B cell (primary cell): ENCODE results near the gene RANBP9. TPM values are rescaled to one million over a fixed set of nuclear protein-coding genes. Genes with fewer than 3 reads are reported as not detected.

Source experiments
- ATAC-seq: fragments of 200-7000 bp; cut with Tn5 transposase; one replicate; pipeline ENCODE4 v1.10.0; 2021; ENCODE audit warnings: low read depth, mild to moderate bottlenecking, moderate number of reproducible peaks, moderate library complexity
- CTCF ChIA-PET: fragments of 350-600 bp; sonication (Branson Sonifier 250); formaldehyde crosslinking; loops from one replicate; lab custom pipeline; 2021; ENCODE audit warnings: antibody characterized with exemption, inconsistent platforms; lab: Charles Lee
- POLR2A ChIA-PET: fragments of 350-600 bp; sonication (Branson Sonifier 250); formaldehyde crosslinking; loops from one replicate; lab custom pipeline; 2021; ENCODE audit warnings: antibody characterized with exemption; lab: Charles Lee
- DNase-seq: peaks from one replicate; pipeline ENCODE4 v3.0.0; 2013
- H2AFZ ChIP-seq: 2 replicates; pipeline ENCODE4 v1.6.1; 2012; ENCODE audit warnings: mild to moderate bottlenecking, low read depth, low read length; ENCODE audit not compliant: insufficient read depth, poor library complexity, severe bottlenecking
- H3K27ac ChIP-seq, 2 donors: 1 replicate in 1 of 2; 2 replicates in 1 of 2; pipeline ENCODE4 v1.5.1; 2012 to 2013; ENCODE audit warnings: low read length in 2 of 2, mild to moderate bottlenecking in 2 of 2, moderate library complexity in 1 of 2
- H3K27me3 ChIP-seq, 4 experiments: fragments of 200-600 bp in 1 of 4; sonication (generic) in 1 of 4; replicated peaks in 1 of 4; 1 replicate in 2 of 4; 2 replicates in 2 of 4; pipeline versions ENCODE4 v1.6.1 to v1.7.0; 2013 to 2016; ENCODE audit warnings: low read length in 3 of 4, mild to moderate bottlenecking in 2 of 4, mixed read lengths in 1 of 4, moderate library complexity in 1 of 4; ENCODE audit not compliant: insufficient read depth in 4 of 4, control insufficient read depth in 3 of 4; ENCODE audit errors: control extremely low read depth in 1 of 4
- H3K36me3 ChIP-seq, 2 experiments: replicated peaks in 1 of 2; 1 replicate in 1 of 2; 2 replicates in 1 of 2; pipeline versions ENCODE4 v1.6.1 to v1.7.1; 2013; ENCODE audit warnings: low read length in 1 of 2; ENCODE audit not compliant: insufficient read depth in 2 of 2, control insufficient read depth in 1 of 2; ENCODE audit errors: control extremely low read depth in 1 of 2, extremely low read depth in 1 of 2
- H3K4me1 ChIP-seq, 2 donors: fragments of 200-600 bp in 1 of 2; sonication (generic) in 1 of 2; 1 replicate in 1 of 2; 2 replicates in 1 of 2; pipeline versions ENCODE4 v1.5.1 to v1.6.1; 2013 to 2017; ENCODE audit warnings: low read length in 2 of 2; ENCODE audit not compliant: control insufficient read depth in 2 of 2, insufficient read depth in 2 of 2
- H3K4me2 ChIP-seq: replicated peaks from 2 replicates; pipeline ENCODE3; 2012; ENCODE audit warnings: mild to moderate bottlenecking, low read depth, low read length; ENCODE audit not compliant: poor library complexity, severe bottlenecking
- H3K4me3 ChIP-seq, 5 experiments: fragments of 200-600 bp in 1 of 5; sonication (generic) in 1 of 5; 1 replicate in 3 of 5; 2 replicates in 2 of 5; pipeline versions ENCODE4 v1.5.1 to v1.7.0; 2011 to 2016; ENCODE audit warnings: low read length in 4 of 5, mild to moderate bottlenecking in 4 of 5, low read depth in 2 of 5, control low read depth in 1 of 5, moderate library complexity in 1 of 5; ENCODE audit not compliant: insufficient read depth in 1 of 5; ENCODE audit errors: control extremely low read depth in 1 of 5, extremely low read depth in 1 of 5
- H3K79me2 ChIP-seq: fragments of 200-600 bp; sonication (generic); one replicate; pipeline ENCODE4 v1.6.0; 2016; ENCODE audit warnings: low read length; ENCODE audit not compliant: control insufficient read depth, insufficient read depth
- H3K9ac ChIP-seq: fragments of 200-600 bp; sonication (generic); 2 replicates; pipeline ENCODE4 v1.6.1; 2017; ENCODE audit warnings: mild to moderate bottlenecking, low read length, moderate library complexity
- H3K9me3 ChIP-seq, 3 donors: one replicate each; pipeline versions ENCODE4 v1.6.1 to v1.7.1; 2013; ENCODE audit warnings: low read length in 2 of 3; ENCODE audit not compliant: control insufficient read depth in 2 of 3, insufficient read depth in 1 of 3; ENCODE audit errors: control extremely low read depth in 1 of 3
- H4K20me1 ChIP-seq: 2 replicates; pipeline ENCODE4 v1.6.0; 2012; ENCODE audit warnings: mild to moderate bottlenecking, low read length; ENCODE audit not compliant: insufficient read depth, control insufficient read depth, poor library complexity, severe bottlenecking
- H3K27ac Mint-ChIP-seq: one replicate; pipeline ENCODE4 v1.8.0; 2021; ENCODE audit warnings: mixed read lengths
- H3K27me3 Mint-ChIP-seq: one replicate; pipeline ENCODE4 v1.8.0; 2021; ENCODE audit warnings: mixed read lengths
- H3K4me1 Mint-ChIP-seq: one replicate; pipeline ENCODE4 v1.8.0; 2021; ENCODE audit warnings: mixed read lengths
- H3K4me3 Mint-ChIP-seq: one replicate; pipeline ENCODE4 v1.8.0; 2021; ENCODE audit warnings: mixed read lengths
- H3K9me3 Mint-ChIP-seq: one replicate; pipeline ENCODE4 v1.8.0; 2022; ENCODE audit warnings: mixed read lengths; ENCODE audit not compliant: insufficient read depth
- EZH2 ChIP-seq: IDR thresholded peaks from 2 replicates; pipeline ENCODE4 v1.6.1; 2012; ENCODE audit warnings: borderline replicate concordance, low read depth, mild to moderate bottlenecking, moderate library complexity, low read length; ENCODE audit not compliant: insufficient read depth, poor library complexity, severe bottlenecking
- WGBS: methylation state at CpG from one replicate; pipeline ENCODE4 v1.1.5; 2013; ENCODE audit warnings: missing lambda C conversion rate; ENCODE audit not compliant: insufficient coverage; 5-methylcytosine and 5-hydroxymethylcytosine counted together
- intact Hi-C: fragments of 100-400 bp; cut with micrococcal nuclease; formaldehyde crosslinking; loops from one replicate; pipeline ENCODE4 v1.10.0; 2022
- polyA plus RNA-seq: library from polyadenylated mRNA; depleted of rRNA; stranded (reverse); fragments of >200 nt; gene quantifications from 2 replicates; pipeline ENCODE4 v1.2.3, GENCODE V29; 2012
- total RNA-seq, 2 donors: library from RNA; stranded (reverse); fragments of 120-200 nt in 1 of 2; gene quantifications; 1 replicate in 1 of 2; 2 replicates in 1 of 2; pipeline versions ENCODE4 v1.2.3 to v1.2.4, GENCODE V29; 2013 to 2022
- TF ChIP-seq, protein P1 (sequence below): fragments of 200-600 bp; IDR thresholded peaks from one replicate; pipeline ENCODE4 v1.8.0; 2022; ENCODE audit warnings: antibody characterized with exemption, mild to moderate bottlenecking

The RANBP9 gene
- total and polyA plus RNA-seq, 2 donors (not counting 1 experiment from before 2014, with no cell fraction given): 20.0 to 34.1 TPM

DNA sequence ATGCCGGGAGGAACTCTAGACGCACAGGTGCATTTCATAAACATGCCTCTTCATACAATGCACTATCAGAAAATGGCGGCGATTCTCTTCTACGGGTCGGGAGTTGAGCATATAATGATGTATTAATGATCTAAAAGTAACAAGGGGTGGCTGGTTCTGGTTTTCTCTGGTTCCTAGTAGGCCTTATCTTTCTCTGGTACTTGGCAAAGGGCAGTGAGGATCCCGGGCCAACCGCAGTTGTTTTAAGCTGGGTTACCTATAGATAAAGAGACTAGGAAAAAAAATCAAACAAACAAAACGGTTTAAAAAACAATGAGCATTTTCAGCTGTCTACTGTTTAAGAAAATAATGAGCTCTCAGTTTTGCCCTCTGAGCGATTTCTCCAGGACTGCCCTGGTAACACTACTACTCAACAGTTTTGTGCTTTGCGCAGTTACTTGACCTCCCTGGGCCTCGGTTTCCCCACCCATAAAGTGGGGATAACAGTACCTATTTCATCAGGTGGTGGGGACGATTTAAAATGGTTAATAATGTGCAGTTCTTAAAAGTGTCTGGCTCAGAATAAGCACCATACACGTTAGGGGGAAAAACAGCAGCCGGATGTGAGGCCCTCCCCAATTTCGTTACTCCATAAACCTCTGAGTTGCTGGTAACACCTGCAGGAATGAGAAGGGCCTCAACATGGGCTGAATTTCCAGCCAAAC is 138.5 kb downstream of the RANBP9 start:
- Histone ChIP-seq H3K9ac (no peak overlapping the region), H3K4me3 (no peak overlapping the region), H3K36me3 (no peaks in the 10 kb centered on the region), H3K4me2 (peak overlapping the region; percentile 98), H3K27ac (peak overlapping the region; percentile 56 to 94), H3K4me1 (peaks cover 15 to 16% of the 10 kb centered on the region in 2 donors), H3K9me3 (no peaks in the 10 kb centered on the region), H4K20me1 (no peaks in the 10 kb centered on the region), H3K79me2 (peaks cover 15% of the 10 kb centered on the region), H3K27me3 (no peaks in the 10 kb centered on the region), H2AFZ (peak overlapping the region; percentile 96)
- Mint-ChIP-seq H3K4me3 (peak overlapping the region; percentile 95), H3K4me1 (peaks cover 27% of the 10 kb centered on the region), H3K27ac (peak overlapping the region; percentile 98), H3K27me3 (peaks cover 2% of the 10 kb centered on the region), H3K9me3 (no peaks in the 10 kb centered on the region)
- ATAC-seq: no peak
- intact Hi-C loops: no loop called here
- POLR2A ChIA-PET: interaction anchor here (0.6 to 2.7 kb wide), 3 partner anchors 27 to 109 kb away, joined by 4 to 31 read pairs (median 10); partner anchors contain the start of gene NOL7
- WGBS: 81% methylated on average over 5 of the region's 16 CpGs
- CTCF ChIA-PET: interaction anchor here (1.0 to 5.6 kb wide), 8 partner anchors 14 to 241 kb away, joined by 4 to 41 read pairs (median 22); partner anchors contain the start of gene TBC1D7
- DNase-seq: no peak
- TF ChIP-seq EZH2: no peak
- TF ChIP-seq, protein P1, sequence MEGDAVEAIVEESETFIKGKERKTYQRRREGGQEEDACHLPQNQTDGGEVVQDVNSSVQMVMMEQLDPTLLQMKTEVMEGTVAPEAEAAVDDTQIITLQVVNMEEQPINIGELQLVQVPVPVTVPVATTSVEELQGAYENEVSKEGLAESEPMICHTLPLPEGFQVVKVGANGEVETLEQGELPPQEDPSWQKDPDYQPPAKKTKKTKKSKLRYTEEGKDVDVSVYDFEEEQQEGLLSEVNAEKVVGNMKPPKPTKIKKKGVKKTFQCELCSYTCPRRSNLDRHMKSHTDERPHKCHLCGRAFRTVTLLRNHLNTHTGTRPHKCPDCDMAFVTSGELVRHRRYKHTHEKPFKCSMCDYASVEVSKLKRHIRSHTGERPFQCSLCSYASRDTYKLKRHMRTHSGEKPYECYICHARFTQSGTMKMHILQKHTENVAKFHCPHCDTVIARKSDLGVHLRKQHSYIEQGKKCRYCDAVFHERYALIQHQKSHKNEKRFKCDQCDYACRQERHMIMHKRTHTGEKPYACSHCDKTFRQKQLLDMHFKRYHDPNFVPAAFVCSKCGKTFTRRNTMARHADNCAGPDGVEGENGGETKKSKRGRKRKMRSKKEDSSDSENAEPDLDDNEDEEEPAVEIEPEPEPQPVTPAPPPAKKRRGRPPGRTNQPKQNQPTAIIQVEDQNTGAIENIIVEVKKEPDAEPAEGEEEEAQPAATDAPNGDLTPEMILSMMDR: no peak

DNA sequence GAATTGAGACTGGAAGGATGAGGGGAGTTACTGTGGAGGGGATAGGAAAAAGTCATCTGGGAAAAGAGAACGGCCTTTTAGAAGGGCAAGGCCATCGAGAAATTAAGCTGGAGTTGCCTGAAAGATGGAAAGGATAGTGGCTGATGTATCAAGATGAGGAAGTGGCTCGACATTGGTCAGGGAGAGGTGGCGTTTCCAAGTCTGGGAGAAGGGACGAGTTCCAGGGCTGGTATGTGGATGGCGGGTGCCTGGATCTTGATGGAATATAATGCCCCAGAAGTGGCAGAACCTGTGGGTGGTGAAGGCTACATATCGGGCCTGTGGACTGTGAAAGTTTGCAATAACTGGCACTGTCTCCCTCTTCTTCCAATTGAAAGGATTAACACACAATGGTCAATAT is 139.4 kb downstream of the RANBP9 start:
- ChIA-PET POLR2A (no interaction called here), CTCF (interaction anchor here (1.0 to 5.6 kb wide), 5 partner anchors 12 to 147 kb away, joined by 3 to 24 read pairs (median 6); partner anchors contain the start of gene NOL7)
- 90% methylated on average over 6 of the region's 7 CpGs for WGBS
- ATAC-seq: no peak
- Histone ChIP-seq H3K79me2 (peaks cover 10% of the 10 kb centered on the region), H3K27me3 (no peaks in the 10 kb centered on the region), H3K4me3 (no peak overlapping the region), H4K20me1 (no peaks in the 10 kb centered on the region), H3K27ac (no peak overlapping the region), H3K4me1 (peaks cover 15 to 16% of the 10 kb centered on the region in 2 donors), H3K9me3 (no peaks in the 10 kb centered on the region), H3K4me2 (no peak overlapping the region), H3K9ac (no peak overlapping the region), H3K36me3 (no peaks in the 10 kb centered on the region), H2AFZ (no peak overlapping the region)
- intact Hi-C loops: no loop called here
- no peak for TF ChIP-seq EZH2
- TF ChIP-seq, protein P1: no peak
- no peak for DNase-seq
- Mint-ChIP-seq H3K4me1 (peaks cover 27% of the 10 kb centered on the region), H3K27ac (peak overlapping the region; percentile 98), H3K9me3 (no peaks in the 10 kb centered on the region), H3K4me3 (no peak overlapping the region), H3K27me3 (peaks cover 2% of the 10 kb centered on the region)
